ENCODE data around the gene SLC22A5. TPM values are rescaled to one million over a fixed set of nuclear protein-coding genes. Genes with fewer than 3 reads are reported as not detected.

Gene SLC22A5
- 1 to 10 TPM; 3.3 to 5.2 TPM for total RNA-seq

GRCh38 chr5:132369474-132370180 is at the start of gene SLC22A5:
SLC22A5 (plus strand) TSS chr5:132369710; CDS start chr5:132369973, 263 bp downstream.

Small RNAs within 50 kb of the gene (small RNA-seq; reads per million reads assigned to genes)
- gene MIR3936, result 0.77 to 0.87 reads per million in 2 donors

Other genes starting within 250 kb of the SLC22A5 start
- gene P4HA2, start 141.9 kb upstream of the SLC22A5 start, total RNA-seq, result 10 to 100 TPM; 36.5 to 36.6 TPM
- 10 to 100 TPM; 13.7 to 59.9 TPM for gene PDLIM4, start 112.0 kb upstream of the SLC22A5 start, total RNA-seq
- gene SLC22A4, start 75.3 kb upstream of the SLC22A5 start, total RNA-seq, result under 1 TPM; 0.67 to 0.69 TPM
- 10 to 100 TPM; 13.8 to 20.6 TPM for gene IRF1, start 121.1 kb downstream of the SLC22A5 start, total RNA-seq
- gene IL5, start 173.8 kb downstream of the SLC22A5 start, total RNA-seq, result not detected
- gene RAD50, start 187.3 kb downstream of the SLC22A5 start, total RNA-seq, result 10 to 100 TPM in 1 of 2 donors, 1 to 10 TPM in 1; 8.7 to 28.9 TPM